HG03108 (cell line): ENCODE measurements around the gene ZNF773.
A peak's percentile ranks its signal among the peaks of the same experiment; 100 is the strongest.
"Not testable (repeated sequence)": the region's sequence is repeated elsewhere in the genome, so short reads cannot be mapped to it uniquely, and the experiment has no call there.

Experiments
- ATAC-seq: cut with Tn5 transposase; IDR thresholded peaks from one replicate; pipeline ENCODE4 v1.9.1; 2021; ENCODE audit warnings: moderate library complexity; ENCODE audit not compliant: unreplicated experiment

ZNF773 gene

GRCh38 chr19:57499680-57500395, at the start of gene ZNF773:
ZNF773 (plus strand) TSS chr19:57499938; CDS start chr19:57500081, 143 bp downstream.
- peak; percentile 97 for ATAC-seq

GRCh38 chr19:57452307-57452706, 47.4 kb upstream of the ZNF773 start:
- no peak for ATAC-seq

- ATAC-seq = no peak
Measured at GRCh38 chr19:57465680-57466381, 33.9 kb upstream of the ZNF773 start.

- no peak for ATAC-seq
Measured at GRCh38 chr19:57466489-57466888, 33.2 kb upstream of the ZNF773 start.

GRCh38 chr19:57473646-57474045, 26.1 kb upstream of the ZNF773 start:
- no peak for ATAC-seq

- ATAC-seq = peak; percentile 97
Measured at GRCh38 chr19:57477191-57478008, 22.3 kb upstream of the ZNF773 start, which contains the start of gene ZNF772. ZNF772 (minus strand) TSS chr19:57477566; CDS start chr19:57477309, 257 bp downstream.

- ATAC-seq = peak; percentile 94
Measured at GRCh38 chr19:57487477-57488298, 12.1 kb upstream of the ZNF773 start, which contains the start of gene ZNF419. ZNF419 (plus strand) TSS chr19:57487750; CDS start chr19:57487951, 201 bp downstream.

GRCh38 chr19:57488299-57488644, 11.5 kb upstream of the ZNF773 start:
- not testable (repeated sequence) for ATAC-seq

- not testable (repeated sequence) for ATAC-seq
Measured at GRCh38 chr19:57499332-57499679, 432 bp upstream of the ZNF773 start.

GRCh38 chr19:57500400-57500799, 662 bp downstream of the ZNF773 start:
- ATAC-seq = not testable (repeated sequence)

- ATAC-seq = no peak
Measured at GRCh38 chr19:57506163-57506562, 6.4 kb downstream of the ZNF773 start.

GRCh38 chr19:57511484-57511883, 11.7 kb downstream of the ZNF773 start:
- ATAC-seq = no peak

GRCh38 chr19:57512845-57513244, 13.1 kb downstream of the ZNF773 start:
- ATAC-seq = no peak

- ATAC-seq = no peak
Measured at GRCh38 chr19:57515255-57515654, 15.5 kb downstream of the ZNF773 start.

- not testable (repeated sequence) for ATAC-seq
Measured at GRCh38 chr19:57518021-57518420, 18.3 kb downstream of the ZNF773 start.

GRCh38 chr19:57527136-57527881, 27.6 kb downstream of the ZNF773 start, which contains the start of gene ZNF549:
ZNF549 (plus strand) TSS chr19:57527356; CDS start chr19:57527574, 218 bp downstream.
- ATAC-seq = peak; percentile 98

GRCh38 chr19:57537953-57538547, 38.3 kb downstream of the ZNF773 start:
- no peak for ATAC-seq

GRCh38 chr19:57546513-57546912, 46.8 kb downstream of the ZNF773 start:
- ATAC-seq = no peak

GRCh38 chr19:57552432-57552831, 52.7 kb downstream of the ZNF773 start:
- ATAC-seq = no peak
